ENCODE data around the gene TMPRSS15.

DNA sequence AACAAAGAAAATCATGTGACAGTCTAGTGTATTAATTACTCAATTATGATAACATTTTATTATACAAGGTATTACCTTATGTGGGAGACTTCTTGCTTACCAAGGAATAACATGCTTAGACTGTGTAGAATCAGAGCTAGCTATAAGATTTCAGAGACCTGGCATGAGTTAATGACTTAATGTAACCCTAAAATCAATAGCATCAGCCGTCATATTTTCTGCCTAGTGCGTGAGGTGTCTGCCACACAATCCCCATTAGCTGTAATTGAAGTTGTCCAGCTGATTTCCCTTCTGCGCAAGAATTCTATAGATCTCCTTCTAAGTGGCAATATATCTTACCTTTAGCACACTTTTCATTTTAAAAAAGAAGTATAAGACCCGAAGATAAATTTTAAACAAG, 130.2 kb downstream of the TMPRSS15 start:
- TF ChIP-seq, protein P1, sequence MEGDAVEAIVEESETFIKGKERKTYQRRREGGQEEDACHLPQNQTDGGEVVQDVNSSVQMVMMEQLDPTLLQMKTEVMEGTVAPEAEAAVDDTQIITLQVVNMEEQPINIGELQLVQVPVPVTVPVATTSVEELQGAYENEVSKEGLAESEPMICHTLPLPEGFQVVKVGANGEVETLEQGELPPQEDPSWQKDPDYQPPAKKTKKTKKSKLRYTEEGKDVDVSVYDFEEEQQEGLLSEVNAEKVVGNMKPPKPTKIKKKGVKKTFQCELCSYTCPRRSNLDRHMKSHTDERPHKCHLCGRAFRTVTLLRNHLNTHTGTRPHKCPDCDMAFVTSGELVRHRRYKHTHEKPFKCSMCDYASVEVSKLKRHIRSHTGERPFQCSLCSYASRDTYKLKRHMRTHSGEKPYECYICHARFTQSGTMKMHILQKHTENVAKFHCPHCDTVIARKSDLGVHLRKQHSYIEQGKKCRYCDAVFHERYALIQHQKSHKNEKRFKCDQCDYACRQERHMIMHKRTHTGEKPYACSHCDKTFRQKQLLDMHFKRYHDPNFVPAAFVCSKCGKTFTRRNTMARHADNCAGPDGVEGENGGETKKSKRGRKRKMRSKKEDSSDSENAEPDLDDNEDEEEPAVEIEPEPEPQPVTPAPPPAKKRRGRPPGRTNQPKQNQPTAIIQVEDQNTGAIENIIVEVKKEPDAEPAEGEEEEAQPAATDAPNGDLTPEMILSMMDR (IDR thresholded peaks at IDR 0.05 in 4 of 5, conservative IDR thresholded peaks at IDR 0.05 in 1 of 5) = no peak
- no peak for TF ChIP-seq POLR2A (IDR thresholded peaks at IDR 0.05)

All from gastrocnemius medialis (tissue), 4 donors.